ENCODE measurements around the gene ARHGDIA.

Gene ARHGDIA

DNA sequence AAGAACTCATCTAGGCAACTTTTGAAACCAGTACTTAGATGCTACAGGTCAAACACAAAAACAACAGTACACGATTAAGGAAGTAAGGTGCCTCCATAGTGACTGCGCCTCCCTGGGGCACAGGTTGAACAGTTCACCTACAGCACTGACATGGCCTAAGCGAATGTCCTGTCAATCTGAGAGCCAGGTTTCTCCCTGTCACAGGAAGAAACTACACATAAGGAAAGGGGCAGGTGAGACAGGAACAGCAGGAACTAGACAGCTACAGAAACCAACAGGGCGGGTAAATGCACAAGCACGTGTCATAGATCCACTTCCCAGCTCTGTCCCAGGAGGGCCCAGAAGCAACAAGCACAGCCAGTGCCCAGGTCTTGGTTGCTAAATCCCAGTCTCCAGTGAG, 8.0 kb upstream of the ARHGDIA start:
- H3K4me3 ChIP-seq (ENCODE audit: low read depth, low read length) = no peak overlapping the region
- TF ChIP-seq CTCF (IDR thresholded peaks at IDR 0.05; ENCODE audit: low read depth, low read length) = no peak
- DNase-seq (ENCODE audit: low read depth, low spot score) = no peak
- in situ Hi-C loops (cut with HindIII; ENCODE audit: low sequenced_read_pairs) = no loop called here

GRCh38 chr17:81878294-81878693, 7.2 kb upstream of the ARHGDIA start:
- in situ Hi-C loops (cut with HindIII; ENCODE audit: low sequenced_read_pairs) = no loop called here
- no peak overlapping the region for H3K4me3 ChIP-seq (ENCODE audit: low read depth, low read length)
- TF ChIP-seq CTCF (IDR thresholded peaks at IDR 0.05; ENCODE audit: low read depth, low read length) = no peak
- DNase-seq (ENCODE audit: low read depth, low spot score) = no peak

- in situ Hi-C loops (cut with HindIII; ENCODE audit: low sequenced_read_pairs) = no loop called here
- H3K4me3 ChIP-seq (ENCODE audit: low read depth, low read length) = no peak overlapping the region
- TF ChIP-seq CTCF (IDR thresholded peaks at IDR 0.05; ENCODE audit: low read depth, low read length) = no peak
- no peak for DNase-seq (ENCODE audit: low read depth, low spot score)
These were observed 6.4 kb upstream of the ARHGDIA start for GRCh38 chr17:81877569-81877968.

- peak; percentile 85 for DNase-seq (ENCODE audit: low read depth, low spot score)
- in situ Hi-C loops (cut with HindIII; ENCODE audit: low sequenced_read_pairs) = no loop called here
- peak overlapping the region; percentile 81 for H3K4me3 ChIP-seq (ENCODE audit: low read depth, low read length)
- TF ChIP-seq CTCF (IDR thresholded peaks at IDR 0.05; ENCODE audit: low read depth, low read length) = peak; percentile 18
These were observed 472 bp upstream of the ARHGDIA start for GRCh38 chr17:81871387-81872230.

- no peak for TF ChIP-seq CTCF (IDR thresholded peaks at IDR 0.05; ENCODE audit: low read depth, low read length)
- in situ Hi-C loops (cut with HindIII; ENCODE audit: low sequenced_read_pairs) = no loop called here
- peak overlapping the region; percentile 81 for H3K4me3 ChIP-seq (ENCODE audit: low read depth, low read length)
- peak; percentile 58 for DNase-seq (ENCODE audit: low read depth, low spot score)
These were observed 781 bp downstream of the ARHGDIA start for GRCh38 chr17:81870131-81870980.

GRCh38 chr17:81869221-81870130, 1.7 kb downstream of the ARHGDIA start:
- in situ Hi-C loops (cut with HindIII; ENCODE audit: low sequenced_read_pairs) = no loop called here

More at GRCh38 chr17:81869221-81870130, 1.7 kb downstream of the ARHGDIA start:
- no peak for DNase-seq (ENCODE audit: low read depth, low spot score)
- TF ChIP-seq CTCF (IDR thresholded peaks at IDR 0.05; ENCODE audit: low read depth, low read length) = peak; percentile 83
- H3K4me3 ChIP-seq (ENCODE audit: low read depth, low read length) = peak overlapping the region; percentile 81

Data from astrocyte of the spinal cord (primary cell).